Subcutaneous adipose tissue (tissue), 4 donors: ENCODE measurements around the gene AKIRIN2. TPM values are rescaled to one million over a fixed set of nuclear protein-coding genes. Genes with fewer than 3 reads are reported as not detected.

ENCODE experiments used
- CTCF ChIP-seq: fragments of 450-650 bp; IDR thresholded peaks from one replicate; pipeline ENCODE4 v1.5.1; 2016; ENCODE audit warnings: low read depth, mild to moderate bottlenecking, control low read depth, antibody characterized with exemption, moderate library complexity
- total RNA-seq, 4 donors: library from RNA; depleted of rRNA; stranded (reverse); fragments of >200 nt; gene quantifications; one replicate each; pipeline ENCODE4 v1.1.0, GENCODE V29; 2016

AKIRIN2 gene
- total RNA-seq, 4 donors from 2014 or later = 19.0 to 39.3 (median 24.0) TPM

GRCh38 chr6:87724983-87725811 lies 23.2 kb upstream of the AKIRIN2 start:
- TF ChIP-seq CTCF = no peak

GRCh38 chr6:87723170-87724078 lies 21.4 kb upstream of the AKIRIN2 start:
- no peak for TF ChIP-seq CTCF

- TF ChIP-seq CTCF = no peak
Observed at GRCh38 chr6:87722540-87723169, 20.6 kb upstream of the AKIRIN2 start.

- no peak for TF ChIP-seq CTCF
Observed at GRCh38 chr6:87721311-87721710, 19.3 kb upstream of the AKIRIN2 start.

- TF ChIP-seq CTCF = no peak
Observed at GRCh38 chr6:87718662-87719433, 16.8 kb upstream of the AKIRIN2 start.

- TF ChIP-seq CTCF = no peak
Observed at GRCh38 chr6:87716928-87717614, 15.0 kb upstream of the AKIRIN2 start.
